ENCODE measurements around the gene PPP3CA. TPM values are rescaled to one million over a fixed set of nuclear protein-coding genes. Genes with fewer than 3 reads are reported as not detected.
A peak's percentile ranks its signal among the peaks of the same experiment; 100 is the strongest.

The PPP3CA gene
- total RNA-seq, 2 experiments from 2014 or later: 12.9 to 13.8 TPM

DNA sequence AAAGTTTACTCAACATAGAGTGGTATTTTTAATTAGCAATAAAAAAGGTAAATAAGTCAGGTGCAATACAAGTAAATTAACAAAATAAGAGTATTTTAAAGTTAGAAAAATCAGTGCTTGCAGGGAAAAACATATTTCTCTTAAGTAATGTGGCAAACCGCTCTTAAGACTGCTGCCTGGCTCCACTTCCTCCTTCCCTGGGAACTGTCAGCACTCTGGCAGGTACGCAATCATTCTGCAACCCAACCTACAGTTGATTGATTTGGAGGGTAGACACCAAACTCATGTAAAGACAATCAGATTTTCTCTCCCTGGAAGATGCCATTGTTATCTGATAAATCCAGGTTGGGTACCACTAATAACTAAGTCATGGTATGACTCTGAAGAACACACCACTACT lies 63.9 kb downstream of the PPP3CA start:
- peaks cover 84% of the 10 kb centered on the region for H3K4me1 Mint-ChIP-seq (ENCODE audit: low read depth)
- Histone ChIP-seq H3K36me3 (ENCODE audit: insufficient read depth, low read length) (no peaks in the 10 kb centered on the region), H3K27ac (ENCODE audit: low read depth in 1 of 2, low read length in 2 of 2) (no peak overlapping the region), H3K9me3 (ENCODE audit: control insufficient read depth in 1 of 2, insufficient read depth in 1 of 2, low read length in 2 of 2) (no peaks in the 10 kb centered on the region), H3K4me3 (ENCODE audit: low read length) (no peak overlapping the region), H3K4me1 (ENCODE audit: insufficient read depth, low read length) (peaks cover 11% of the 10 kb centered on the region), H3K27me3 (ENCODE audit: control insufficient read depth in 1 of 2, insufficient read depth in 2 of 2, low read length in 2 of 2) (no peaks in the 10 kb centered on the region)
- H3K4me3 Mint-ChIP-seq: peak overlapping the region; percentile 28
- intact Hi-C loops (cut with DNase I, micrococcal nuclease): loop anchor here (5.0 kb wide), 3 partner anchors 39 to 64 kb away; partner anchors contain the start of gene PPP3CA (in 1 of the 2)
- ChIA-PET POLR2A (interaction anchor here (1.4 kb wide), 1 partner anchor 44 kb away, joined by 3 read pairs; no protein-coding TSS in a partner anchor), CTCF (no interaction called here)
- ATAC-seq (ENCODE audit: poor library complexity) (no peak), DNase-seq (no peak)
- no peak overlapping the region for H3K27ac Mint-ChIP-seq
- TF ChIP-seq, protein P1, sequence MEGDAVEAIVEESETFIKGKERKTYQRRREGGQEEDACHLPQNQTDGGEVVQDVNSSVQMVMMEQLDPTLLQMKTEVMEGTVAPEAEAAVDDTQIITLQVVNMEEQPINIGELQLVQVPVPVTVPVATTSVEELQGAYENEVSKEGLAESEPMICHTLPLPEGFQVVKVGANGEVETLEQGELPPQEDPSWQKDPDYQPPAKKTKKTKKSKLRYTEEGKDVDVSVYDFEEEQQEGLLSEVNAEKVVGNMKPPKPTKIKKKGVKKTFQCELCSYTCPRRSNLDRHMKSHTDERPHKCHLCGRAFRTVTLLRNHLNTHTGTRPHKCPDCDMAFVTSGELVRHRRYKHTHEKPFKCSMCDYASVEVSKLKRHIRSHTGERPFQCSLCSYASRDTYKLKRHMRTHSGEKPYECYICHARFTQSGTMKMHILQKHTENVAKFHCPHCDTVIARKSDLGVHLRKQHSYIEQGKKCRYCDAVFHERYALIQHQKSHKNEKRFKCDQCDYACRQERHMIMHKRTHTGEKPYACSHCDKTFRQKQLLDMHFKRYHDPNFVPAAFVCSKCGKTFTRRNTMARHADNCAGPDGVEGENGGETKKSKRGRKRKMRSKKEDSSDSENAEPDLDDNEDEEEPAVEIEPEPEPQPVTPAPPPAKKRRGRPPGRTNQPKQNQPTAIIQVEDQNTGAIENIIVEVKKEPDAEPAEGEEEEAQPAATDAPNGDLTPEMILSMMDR (IDR thresholded peaks at IDR 0.05): no peak
- H3K9me3 Mint-ChIP-seq: no peaks in the 10 kb centered on the region
- H3K27me3 Mint-ChIP-seq: no peaks in the 10 kb centered on the region
- no peaks in the 10 kb centered on the region for H3K36me3 Mint-ChIP-seq (ENCODE audit: low read depth)

DNA sequence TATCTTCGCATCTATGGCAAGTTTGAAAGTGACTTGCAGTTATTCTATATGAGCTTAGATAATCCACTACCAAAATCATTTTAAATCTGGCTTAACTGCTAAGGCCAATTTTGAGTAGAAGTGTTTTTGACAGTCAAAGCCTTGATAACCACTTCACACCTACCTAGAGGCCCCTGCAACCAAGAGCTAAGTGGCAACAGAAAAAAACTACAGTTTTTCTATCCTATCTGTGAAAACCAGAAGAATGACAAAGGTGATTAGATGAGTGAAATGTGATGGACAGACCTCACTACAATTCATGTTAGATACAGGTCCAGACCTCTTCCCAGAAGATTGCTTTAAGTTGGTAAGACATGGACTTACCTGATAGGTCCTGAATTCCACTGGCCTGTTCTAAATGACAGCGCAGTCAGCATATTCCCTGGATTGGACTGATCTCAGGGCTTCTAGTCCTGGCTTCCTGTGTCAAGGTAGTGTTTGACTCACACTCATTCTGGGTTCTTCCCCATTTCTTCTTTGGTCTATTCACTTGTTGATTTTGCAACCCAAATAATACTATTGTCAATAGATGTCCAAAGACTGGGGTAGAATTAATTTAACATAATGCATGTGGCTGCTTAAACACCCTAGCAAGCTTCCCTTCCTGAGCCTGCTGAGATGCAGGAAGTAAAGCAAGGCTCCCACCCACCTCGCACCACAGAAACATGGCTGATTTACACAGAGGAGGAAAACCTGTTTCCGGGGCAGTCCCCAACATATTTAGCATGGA lies 65.1 kb downstream of the PPP3CA start:
- H3K9me3 ChIP-seq (ENCODE audit: control insufficient read depth in 1 of 2, insufficient read depth in 1 of 2, low read length in 2 of 2): no peaks in the 10 kb centered on the region
- no peak overlapping the region for H3K4me3 ChIP-seq (ENCODE audit: low read length)
- DNase-seq (peak in 4 of 14 experiments; percentile 30 to 65 (median 50)), ATAC-seq (ENCODE audit: poor library complexity) (peak; percentile 66)
- Mint-ChIP-seq H3K9me3 (no peaks in the 10 kb centered on the region), H3K4me1 (ENCODE audit: low read depth) (peaks cover 74% of the 10 kb centered on the region), H3K36me3 (ENCODE audit: low read depth) (no peaks in the 10 kb centered on the region), H3K27ac (no peak overlapping the region), H3K4me3 (no peak overlapping the region), H3K27me3 (no peaks in the 10 kb centered on the region)
- peaks cover 11% of the 10 kb centered on the region for H3K4me1 ChIP-seq (ENCODE audit: insufficient read depth, low read length)
- H3K36me3 ChIP-seq (ENCODE audit: insufficient read depth, low read length): no peaks in the 10 kb centered on the region
- CTCF ChIA-PET: interaction anchor here (0.8 kb wide), 1 partner anchor 65 kb away, joined by 3 read pairs; the partner anchor contains the start of gene PPP3CA
- H3K27ac ChIP-seq (ENCODE audit: low read depth in 1 of 2, low read length in 2 of 2): no peak overlapping the region
- H3K27me3 ChIP-seq (ENCODE audit: control insufficient read depth in 1 of 2, insufficient read depth in 2 of 2, low read length in 2 of 2): no peaks in the 10 kb centered on the region
- TF ChIP-seq, protein P1 (IDR thresholded peaks at IDR 0.05): no peak
- intact Hi-C loops (cut with DNase I, micrococcal nuclease): loop anchor here (5.0 kb wide), 3 partner anchors 40 to 65 kb away; partner anchors contain the start of gene PPP3CA (in 1 of the 2)
- POLR2A ChIA-PET: interaction anchor here (1.0 to 1.6 kb wide), 4 partner anchors 44 to 66 kb away, joined by 3 to 4 read pairs (median 3); no protein-coding TSS in a partner anchor

DNA sequence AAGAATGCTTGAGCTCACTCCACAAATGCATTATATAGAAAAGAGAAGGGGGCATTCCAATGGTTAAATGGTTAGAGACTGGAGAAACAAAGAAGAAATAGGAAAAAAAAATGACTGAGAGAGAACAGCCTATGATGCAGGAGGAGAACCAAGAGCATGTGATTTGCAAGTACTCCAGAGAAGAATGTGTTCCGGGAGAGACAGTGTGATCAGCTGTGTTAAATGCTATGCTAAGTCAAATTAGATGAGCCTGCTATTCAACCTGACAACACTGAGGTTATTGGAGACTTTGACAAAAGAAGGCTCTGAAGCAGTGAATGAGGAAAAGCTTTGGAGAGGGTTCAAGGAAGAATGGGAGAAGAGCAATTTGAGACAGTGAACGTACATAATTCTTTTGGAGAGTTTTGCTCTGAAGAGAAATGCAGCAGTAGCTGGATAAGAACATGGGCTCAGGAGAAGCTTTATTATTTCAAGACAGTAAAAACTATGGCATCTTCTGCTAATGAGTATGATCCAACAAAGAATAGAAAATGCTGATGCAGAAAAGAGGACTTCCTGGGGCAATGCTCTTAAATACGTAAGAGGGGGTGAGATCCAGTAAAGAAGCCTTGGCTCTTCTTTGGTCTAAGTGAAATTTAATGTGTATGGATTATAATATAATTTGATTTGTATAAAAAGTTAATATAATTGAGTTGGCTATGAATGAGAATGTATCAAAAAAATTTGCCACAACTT lies 66.3 kb downstream of the PPP3CA start:
- H3K4me3 ChIP-seq (ENCODE audit: low read length): no peak overlapping the region
- H3K36me3 ChIP-seq (ENCODE audit: insufficient read depth, low read length): no peaks in the 10 kb centered on the region
- ChIA-PET POLR2A (interaction anchor here (0.6 kb wide), 1 partner anchor 408 kb away, joined by 4 read pairs; no protein-coding TSS in a partner anchor), CTCF (interaction anchor here (0.8 kb wide), 1 partner anchor 66 kb away, joined by 3 read pairs; the partner anchor contains the start of gene PPP3CA)
- DNase-seq (no peak), ATAC-seq (ENCODE audit: poor library complexity) (no peak)
- H3K27me3 ChIP-seq (ENCODE audit: control insufficient read depth in 1 of 2, insufficient read depth in 2 of 2, low read length in 2 of 2): no peaks in the 10 kb centered on the region
- peaks cover 10% of the 10 kb centered on the region for H3K4me1 ChIP-seq (ENCODE audit: insufficient read depth, low read length)
- intact Hi-C loops (cut with DNase I, micrococcal nuclease): loop anchor here (5.0 kb wide), 3 partner anchors 41 to 66 kb away; partner anchors contain the start of gene PPP3CA (in 1 of the 2)
- Mint-ChIP-seq H3K27me3 (no peaks in the 10 kb centered on the region), H3K36me3 (ENCODE audit: low read depth) (no peaks in the 10 kb centered on the region), H3K4me3 (no peak overlapping the region), H3K4me1 (ENCODE audit: low read depth) (peaks cover 69% of the 10 kb centered on the region), H3K27ac (no peak overlapping the region), H3K9me3 (no peaks in the 10 kb centered on the region)
- TF ChIP-seq, protein P1 (IDR thresholded peaks at IDR 0.05): no peak
- no peaks in the 10 kb centered on the region for H3K9me3 ChIP-seq (ENCODE audit: control insufficient read depth in 1 of 2, insufficient read depth in 1 of 2, low read length in 2 of 2)
- no peak overlapping the region for H3K27ac ChIP-seq (ENCODE audit: low read depth in 1 of 2, low read length in 2 of 2)

Data from CD4-positive, alpha-beta T cell (primary cell).